Middle frontal gyrus (tissue), 1 donor: Measurements from ENCODE around the gene EVC2.
"Not testable (repeated sequence)": the region's sequence is repeated elsewhere in the genome, so short reads cannot be mapped to it uniquely, and the experiment has no call there.

Source experiments
- DNase-seq: peaks from one replicate; pipeline ENCODE4 v3.0.0-alpha.2; 2015; ENCODE audit warnings: low spot score; ENCODE audit errors: extremely low spot score

EVC2 gene

DNA sequence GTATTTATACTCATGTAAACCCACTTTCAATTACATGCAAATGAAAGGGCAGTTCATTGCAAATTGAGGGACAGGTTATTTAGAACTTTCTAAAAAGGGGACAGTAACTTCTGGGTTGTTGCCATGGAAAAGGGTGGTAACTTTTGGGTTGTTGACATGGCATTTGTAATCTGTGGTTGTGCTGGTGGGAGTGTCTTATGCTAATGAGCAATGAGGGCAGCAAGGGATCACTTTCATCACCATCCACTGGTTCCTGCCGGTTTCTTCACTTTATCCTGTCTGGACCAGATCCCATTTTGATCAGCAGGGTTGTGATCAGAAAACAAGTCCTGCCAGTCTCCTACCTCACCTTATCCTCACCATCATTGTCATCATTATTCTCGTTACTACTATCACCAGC lies 34.6 kb upstream of the EVC2 start:
- no peak for DNase-seq

DNA sequence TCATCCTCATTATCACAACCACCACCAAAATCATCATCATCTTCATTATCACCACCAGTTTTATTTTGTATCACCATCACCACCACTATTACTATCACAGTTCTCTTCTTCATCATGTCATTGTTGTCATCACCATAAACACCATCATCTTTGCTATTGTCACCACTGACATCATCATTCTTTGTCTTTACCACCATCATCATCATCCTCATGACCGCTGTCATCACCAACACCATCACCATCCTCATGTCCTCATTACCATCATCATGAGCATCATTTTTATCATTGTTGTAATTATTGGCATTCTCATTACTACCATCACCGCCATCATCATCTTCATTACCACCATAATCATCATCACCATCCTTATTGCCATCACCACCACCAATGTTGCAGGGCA lies 34.0 kb upstream of the EVC2 start:
- no peak for DNase-seq

DNA sequence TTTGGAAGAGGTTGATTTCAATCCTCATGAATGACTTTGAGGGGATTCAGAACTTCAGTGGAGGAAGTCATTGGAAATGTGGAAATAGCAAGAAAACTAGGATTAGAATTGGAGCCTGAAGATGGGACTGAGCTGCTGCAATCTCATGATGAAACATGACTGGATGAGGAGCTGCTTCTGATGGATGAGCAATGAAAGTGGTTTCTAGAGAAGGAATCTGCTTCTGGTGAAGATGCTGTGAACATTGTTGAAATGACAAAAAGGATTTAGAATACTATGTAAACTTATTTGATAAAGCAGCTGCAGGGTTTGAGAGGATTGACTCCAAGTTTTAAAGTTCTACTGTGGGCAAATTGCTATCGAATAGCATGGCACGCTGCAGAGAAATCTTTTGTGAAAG lies 29.7 kb upstream of the EVC2 start:
- DNase-seq, result no peak

DNA sequence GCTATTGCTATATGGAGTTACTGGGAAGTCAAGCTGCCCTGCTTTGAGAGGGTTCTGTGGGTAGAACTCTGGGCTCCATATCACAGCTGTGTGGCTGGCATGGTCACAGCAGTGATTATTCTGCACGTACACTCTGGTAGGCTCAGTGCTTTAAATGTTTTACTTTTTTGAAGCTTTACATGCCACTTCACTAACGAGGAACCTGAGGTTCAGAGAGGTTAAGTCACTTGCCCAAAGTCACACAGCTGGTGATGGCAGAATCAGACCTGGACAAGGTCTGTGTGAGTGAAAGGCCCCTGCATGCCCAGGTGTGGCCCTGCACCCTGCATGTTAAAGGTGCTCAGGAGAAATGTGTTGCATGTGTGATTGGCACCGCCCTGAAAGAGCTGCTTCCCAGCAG lies 27.1 kb upstream of the EVC2 start:
- DNase-seq, result no peak

DNA sequence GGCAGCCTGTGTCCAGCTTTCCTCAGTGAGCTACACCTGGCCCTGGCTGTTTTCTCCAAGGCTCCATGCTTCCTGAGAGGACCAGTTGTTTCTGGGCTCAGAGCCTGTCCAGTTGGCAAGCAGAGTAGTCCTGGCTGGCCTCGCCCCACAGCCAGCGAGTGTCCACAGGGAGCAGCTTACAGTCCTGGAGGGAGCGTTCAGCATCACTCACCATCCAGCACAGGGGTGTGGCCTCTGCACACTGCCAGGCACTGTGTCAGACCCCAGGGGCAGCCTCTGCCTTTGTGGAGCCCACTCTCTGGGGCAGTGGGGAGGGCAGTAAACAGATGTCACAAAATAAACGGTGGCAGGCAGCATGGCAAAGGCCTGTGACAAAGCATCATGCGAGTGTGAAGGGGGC lies 26.5 kb upstream of the EVC2 start:
- DNase-seq, result no peak

DNA sequence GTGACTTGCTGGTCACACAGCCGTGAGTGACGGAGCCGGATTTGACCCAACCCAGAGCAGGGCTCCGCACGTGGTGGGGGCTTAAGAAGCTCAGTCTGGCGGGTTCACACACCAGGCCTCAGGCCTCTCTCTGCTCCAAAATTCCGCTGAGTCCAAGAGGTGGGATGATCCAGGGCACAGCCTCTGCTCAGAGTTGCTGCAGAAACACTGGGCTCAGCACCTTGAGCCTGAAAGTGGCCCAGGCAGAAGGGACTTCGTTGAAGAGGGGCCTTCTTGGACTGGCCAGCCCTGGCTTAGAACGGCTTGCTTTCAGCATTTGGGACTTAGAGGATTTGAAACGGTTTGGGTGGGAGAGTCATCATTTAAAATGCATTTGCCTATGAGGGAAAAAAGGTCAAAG lies 23.8 kb upstream of the EVC2 start:
- DNase-seq, result no peak

DNA sequence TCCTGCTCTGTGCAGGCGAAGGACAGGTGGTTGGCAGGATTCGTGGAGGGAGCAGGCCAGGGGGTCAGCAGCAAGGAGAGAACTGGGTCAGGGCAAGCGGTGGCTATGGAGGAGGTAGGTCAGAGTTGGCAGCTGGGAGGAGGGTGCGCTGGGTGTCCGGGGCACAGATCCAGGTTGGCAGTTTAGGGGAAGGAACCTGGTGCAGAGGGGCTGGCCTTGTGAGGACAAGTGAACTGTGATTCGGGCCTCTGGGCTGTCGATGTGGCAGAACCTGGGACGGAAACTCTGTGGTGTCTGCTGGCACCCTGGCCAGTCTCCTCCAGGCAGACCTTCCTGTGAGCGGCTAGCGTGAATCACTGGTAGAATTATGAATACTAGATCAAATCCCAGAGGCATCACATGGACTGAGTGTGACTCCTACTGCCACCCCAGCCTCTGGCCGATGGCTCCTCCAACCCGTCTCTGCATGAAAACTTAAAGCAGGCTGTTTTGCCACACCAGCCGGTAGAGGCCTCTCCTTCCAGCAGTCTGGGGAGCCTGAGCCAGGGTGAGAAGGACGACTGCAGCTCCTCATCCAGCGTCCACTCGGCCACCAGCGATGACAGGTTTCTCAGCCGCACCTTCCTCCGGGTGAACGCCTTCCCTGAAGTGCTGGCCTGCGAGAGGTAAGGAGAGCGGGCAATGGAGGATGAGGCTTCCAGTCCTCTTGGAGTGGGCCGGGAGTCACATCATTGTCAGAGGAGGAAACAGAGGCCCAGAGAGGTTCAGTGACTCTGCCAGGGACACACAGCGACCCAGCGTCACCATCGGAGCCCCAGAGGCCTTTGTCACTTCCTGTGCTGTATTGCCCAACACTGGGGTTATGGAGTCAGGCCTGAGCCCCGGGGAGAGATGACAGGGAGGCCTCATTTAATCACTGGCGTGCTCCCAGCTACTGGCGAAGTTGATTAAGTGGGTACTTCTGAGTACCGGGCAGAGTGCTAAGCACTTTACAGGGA lies 22.9 kb upstream of the EVC2 start:
- no peak for DNase-seq

DNA sequence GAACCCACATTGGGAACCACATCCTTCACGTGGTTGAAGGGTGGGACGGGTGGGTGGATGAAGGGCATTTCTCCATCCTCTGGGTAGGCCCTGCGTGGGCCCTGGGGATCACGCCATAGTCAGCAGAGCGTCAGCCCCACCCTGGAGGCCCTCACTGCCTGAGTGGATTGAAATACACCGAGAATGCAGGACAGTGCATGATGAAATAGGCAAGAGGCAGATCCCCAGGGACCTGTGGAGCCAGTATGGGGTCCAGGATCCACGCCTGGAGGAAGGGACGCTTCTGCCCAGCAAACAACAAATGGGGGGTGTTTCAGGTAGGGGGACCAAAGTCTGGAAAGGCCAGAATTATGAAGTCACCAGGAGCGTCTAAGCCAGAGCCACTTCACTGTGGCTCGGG lies 22.1 kb upstream of the EVC2 start:
- DNase-seq, result no peak

DNA sequence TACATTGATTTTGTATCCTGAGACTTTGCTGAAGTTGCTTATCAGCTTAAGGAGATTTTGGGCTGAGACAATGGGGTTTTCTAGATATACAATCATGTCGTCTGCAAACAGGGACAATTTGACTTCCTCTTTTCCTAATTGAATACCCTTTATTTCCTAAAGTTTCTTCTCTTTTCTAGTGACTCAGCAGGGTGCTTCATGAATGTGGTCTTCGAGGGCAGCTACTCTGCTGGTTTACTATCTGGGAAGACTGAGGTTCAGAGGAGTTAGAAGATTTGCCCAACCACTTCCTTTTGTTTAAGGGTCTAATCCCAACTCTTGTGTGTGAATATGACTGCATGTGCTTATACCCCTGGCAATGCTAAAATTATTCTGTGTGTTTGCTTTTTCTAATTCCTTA lies 20.1 kb upstream of the EVC2 start:
- DNase-seq, result not testable (repeated sequence)

DNA sequence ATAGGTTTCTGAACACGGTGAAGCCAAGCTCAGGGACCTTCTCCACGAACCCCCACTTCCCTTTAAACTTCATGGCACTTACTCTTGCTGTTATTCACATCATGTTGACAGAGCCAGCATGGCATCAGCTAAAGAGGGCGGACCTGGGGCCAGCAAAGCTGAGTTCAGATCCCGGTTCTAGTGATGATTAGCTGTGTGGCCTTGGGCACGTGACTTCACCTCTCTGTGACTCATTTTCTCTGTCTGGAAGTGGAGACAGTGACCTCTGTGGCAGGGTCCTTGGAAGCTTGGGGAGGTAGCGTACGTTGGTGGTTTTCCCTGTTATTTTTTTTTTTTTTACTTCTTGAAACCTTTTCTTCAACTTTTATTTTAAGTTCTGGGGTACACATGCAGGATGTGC lies 16.0 kb upstream of the EVC2 start:
- DNase-seq, result no peak

DNA sequence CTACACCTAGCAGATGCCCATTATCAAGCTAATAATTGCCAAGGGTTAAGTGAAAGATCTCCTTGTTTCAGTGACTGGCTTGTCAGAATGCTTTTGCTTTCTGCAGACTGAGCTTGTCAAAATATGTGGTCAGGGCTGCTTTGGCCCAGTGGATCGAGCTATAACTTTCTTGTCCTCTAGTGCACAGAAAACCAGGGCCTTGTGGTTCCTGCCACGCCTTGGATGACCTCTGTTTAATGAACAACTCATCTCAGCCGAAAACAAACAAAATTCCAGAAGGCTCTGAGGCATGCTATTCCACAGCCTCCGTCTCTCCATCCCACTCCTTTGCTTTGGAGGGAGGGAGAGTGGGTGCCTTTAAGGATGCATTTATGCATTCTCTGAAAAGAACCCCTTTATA lies 14.0 kb upstream of the EVC2 start:
- DNase-seq, result no peak

DNA sequence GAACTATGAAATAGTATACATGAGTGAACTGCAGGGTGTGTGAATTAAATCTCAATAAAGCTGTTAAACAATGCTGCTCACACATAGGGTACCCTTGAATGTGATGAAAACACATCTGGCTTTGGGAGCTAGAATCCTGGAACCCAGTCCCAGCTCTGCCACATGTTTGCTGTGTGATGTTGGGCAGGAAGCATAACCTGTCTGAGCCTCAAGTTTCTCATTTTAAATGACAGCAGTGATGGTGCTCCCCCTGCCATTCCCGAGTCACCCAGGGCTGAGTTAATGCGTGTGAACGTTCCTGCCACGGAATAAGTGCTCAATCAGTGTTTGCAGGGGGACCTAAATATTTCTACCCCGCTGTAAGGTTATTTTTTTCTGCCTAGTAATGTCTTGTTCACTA lies 13.6 kb upstream of the EVC2 start:
- no peak for DNase-seq

DNA sequence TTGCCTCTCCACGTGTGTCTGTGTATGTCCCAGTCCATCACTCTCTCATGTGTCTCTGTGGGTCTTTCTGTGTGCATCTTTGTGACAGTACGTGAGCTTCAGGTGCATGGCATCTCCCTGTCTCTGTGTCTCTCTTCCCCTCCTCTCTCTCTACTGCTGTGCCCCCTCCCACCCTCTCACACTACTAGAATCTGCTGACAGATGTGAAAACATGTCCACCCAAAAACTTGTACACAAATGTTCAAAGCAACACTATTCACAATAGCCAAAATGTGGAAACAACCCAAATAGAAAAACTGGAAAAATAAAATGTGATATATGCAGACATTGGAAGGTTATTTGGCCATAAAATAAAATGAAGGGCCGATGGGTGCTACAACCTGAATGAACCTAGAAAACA lies 12.6 kb upstream of the EVC2 start:
- no peak for DNase-seq

DNA sequence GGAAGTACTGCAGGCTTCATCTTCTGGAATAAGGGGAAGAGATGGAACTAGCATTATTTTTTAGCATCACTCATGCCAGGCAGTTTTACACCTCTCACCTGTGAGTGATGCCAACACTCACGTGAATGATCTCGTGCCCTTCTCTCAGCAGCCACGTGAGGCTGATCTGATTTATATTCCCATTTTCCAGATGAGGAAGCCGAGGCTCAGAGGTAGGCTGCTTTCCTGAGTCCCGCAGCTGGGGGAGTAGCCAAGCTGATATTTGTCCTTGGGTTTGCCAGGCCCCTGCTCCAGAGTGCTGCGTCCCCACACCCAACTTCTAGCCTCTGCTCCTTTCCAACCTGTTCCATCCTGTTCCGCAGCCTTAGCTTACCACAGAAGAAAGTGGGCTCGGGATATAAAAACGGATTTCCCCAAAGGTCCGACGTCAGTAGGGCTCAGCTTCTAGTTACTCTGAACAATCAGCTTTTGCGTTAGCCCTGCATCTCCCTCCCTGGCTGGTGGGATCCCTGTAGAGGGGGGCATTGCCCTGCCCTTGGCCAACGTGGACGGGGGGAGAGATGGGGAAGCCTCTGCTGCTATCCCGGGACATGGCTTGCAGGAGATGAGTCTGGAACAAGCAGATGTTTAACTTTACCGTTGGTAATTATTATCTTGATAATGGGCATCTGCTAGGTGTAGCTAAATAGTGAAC lies 11.9 kb upstream of the EVC2 start:
- no peak for DNase-seq

DNA sequence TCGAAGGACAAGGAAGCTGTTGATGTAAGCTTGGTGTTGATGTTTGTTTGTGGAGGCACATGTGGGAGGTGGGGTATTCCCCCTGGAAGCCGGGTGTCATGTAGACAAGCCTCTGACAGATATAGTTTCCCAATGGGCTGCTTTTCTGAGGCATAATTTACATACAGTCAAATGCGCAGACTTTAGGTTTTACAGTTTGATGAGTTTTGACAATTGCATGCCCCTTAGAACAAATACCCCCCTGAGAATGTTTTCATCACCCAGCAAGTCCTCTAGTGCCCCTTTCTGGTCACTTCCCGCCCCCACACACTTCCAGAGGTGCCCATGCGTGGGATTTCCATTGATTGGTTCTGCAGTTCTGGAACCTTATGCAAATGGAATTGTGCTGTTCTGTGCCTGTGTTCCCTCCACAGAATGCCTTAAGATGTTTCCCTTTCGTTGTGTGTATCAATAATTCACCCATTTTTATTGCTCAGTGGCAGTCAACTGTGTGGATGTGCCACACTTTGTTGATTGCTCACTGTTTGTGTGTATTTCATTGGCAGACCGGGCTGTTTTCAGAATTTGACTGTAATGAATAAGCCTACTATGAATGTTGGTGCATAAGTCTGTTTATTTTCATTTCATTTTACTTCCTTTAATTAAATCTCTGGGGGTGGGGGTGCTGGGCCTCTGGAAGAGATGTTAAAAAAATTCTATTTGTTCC lies 11.1 kb upstream of the EVC2 start:
- DNase-seq, result no peak

DNA sequence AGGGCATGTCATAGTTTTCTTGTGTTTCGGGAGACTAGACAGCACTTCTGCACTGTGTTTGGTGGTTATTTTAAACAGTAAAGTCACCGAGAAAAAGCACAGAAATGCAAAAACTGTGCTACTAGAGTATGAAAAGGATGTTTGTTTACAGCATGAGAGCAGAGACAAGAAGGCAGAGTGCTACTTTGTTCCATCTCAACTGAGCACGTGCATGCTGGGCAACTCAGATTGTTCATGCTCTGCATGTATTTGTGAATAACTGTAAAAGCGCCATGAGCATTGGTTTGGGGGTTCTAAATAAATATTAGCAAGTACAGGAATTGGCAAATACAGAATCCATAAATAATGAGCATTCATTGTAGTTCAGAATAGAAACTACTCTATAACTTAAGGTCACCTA lies 10.1 kb upstream of the EVC2 start:
- no peak for DNase-seq

DNA sequence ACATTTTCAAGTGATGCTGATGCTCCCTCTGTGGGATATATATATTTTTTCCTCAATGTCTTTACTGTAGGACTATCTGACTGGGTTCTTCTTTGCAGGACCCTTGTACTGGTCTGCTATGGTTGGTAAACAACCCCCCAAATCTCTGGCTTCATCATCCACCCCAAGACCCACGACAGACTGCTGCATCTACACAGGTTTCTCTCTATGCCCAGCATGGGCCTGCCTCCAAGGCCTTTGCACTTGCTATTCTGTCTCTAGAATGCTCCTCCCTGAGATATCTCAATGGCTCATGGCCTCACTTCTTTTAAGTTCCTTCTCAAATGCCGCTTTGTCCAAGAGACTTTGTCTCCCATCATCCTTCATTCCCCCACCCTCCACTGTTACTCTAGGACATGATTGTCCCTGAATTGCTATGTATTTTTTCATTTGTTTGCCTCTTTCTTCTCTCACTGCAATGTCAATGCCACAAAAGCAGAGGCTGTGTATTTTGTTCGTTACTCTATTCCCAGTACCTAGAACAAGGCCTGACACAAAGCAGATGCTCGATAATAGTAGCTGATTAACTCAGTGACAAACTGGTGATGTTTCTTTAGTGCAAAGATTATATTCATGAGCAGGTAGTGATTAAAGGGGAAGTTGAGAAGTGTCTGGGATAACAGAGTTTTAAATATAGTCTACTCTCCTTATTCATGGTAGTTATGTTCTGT lies 9.2 kb upstream of the EVC2 start:
- DNase-seq, result no peak

DNA sequence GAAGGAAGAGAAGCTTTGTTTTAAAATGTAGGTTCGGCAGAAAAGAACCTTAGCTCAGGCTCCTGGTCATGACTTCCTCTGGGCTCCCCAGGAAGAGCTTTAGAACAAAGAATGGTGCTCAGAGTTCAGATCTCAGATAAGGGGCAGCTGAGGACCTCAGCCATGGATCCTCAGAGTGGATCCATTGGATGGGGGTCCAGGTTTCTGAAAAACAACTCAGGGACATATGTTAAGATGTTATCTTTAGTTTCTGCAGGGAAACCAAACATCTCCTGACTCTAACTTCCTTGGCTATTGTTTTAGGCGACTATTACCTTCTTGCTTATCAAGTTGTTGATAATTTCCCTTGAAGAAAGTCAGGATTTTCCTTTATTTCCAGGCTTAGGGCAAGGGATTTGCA lies 8.0 kb upstream of the EVC2 start:
- no peak for DNase-seq

DNA sequence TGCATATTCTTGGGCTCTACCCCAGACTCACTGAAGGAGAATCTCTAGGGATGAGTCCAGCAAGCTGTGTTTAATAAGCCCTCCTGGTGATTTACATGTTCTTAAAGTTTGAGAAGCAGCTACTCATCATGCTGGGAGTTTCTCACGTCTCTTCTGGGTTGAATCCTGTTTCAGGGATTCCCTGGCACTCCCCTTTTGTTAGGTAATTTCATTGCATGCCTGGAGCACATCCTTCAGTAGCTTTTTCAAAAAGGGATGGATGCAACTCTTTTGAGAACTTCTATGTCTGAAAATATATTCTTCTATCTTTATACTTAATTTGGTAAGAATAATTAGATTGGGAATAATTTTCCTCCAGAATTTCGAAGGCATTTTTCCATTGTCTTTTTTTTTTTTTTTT lies 7.0 kb upstream of the EVC2 start:
- no peak for DNase-seq

DNA sequence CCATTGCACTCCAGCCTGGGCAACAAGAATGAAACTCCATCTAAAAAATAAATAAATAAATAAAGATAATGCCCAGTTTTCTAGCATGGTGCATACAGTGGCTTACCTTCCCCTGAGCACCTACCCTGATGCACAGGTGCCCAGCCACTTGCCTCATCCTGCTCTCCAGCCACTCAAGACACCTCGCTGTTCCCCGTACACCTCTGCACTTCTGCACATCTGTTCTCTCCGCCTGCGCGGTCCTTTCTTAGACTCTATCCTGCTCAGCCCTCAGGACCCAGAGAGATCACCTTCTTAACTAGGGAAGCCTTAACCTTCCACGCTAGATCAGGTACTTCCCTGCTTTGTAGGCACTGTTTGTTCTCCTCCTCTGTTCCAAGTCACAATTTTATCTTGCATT lies 5.5 kb upstream of the EVC2 start:
- no peak for DNase-seq

DNA sequence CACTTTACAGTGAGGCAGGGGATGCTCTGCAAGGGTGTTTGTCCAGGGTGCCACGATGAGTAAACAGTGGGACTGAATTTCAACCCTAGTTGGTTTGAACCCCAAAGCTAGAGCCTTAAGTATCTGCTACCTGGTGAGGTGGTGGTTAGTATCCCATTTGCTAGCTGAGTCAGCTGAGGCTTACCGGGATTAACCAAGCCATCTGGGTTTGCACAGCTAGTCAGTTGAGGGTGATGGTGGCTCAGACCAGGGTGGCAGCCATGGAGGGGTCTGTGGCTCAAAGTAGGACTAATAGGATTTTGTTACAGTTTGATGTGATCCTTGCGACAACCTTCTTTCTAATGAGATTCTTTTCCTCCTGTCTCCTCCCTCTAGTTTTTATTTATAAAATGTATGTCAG lies 4.6 kb upstream of the EVC2 start:
- no peak for DNase-seq

DNA sequence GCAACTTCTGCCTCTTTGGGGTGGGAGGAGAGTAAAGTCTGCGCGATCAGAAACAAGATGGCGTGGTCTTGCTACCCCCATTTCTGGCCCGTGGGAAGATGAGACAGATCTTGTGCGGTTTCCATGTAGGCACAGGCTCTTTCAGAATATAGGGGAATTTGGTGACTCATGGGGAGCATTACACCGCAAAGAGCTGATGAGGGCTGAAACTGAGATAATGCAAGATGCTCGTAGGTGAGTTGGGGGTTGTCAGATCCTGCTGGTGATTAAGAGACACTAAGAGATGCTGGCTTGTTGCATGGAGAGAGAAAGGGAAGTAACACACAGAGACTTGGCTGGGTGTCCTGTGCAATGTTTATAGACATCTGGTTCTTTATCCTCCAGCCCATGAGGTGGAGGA lies 4.2 kb upstream of the EVC2 start:
- no peak for DNase-seq
